HEK293 (cell line): ENCODE measurements around the gene BCL6B.

Experiments used
- SALL2 ChIP-seq: fragments of 450-650 bp; formaldehyde crosslinking; IDR thresholded peaks from 2 replicates; pipeline ENCODE4 v1.5.0; 2017; ENCODE audit warnings: missing biosample characterization, mild to moderate bottlenecking, missing genetic modification characterization, borderline replicate concordance
- ZBTB8A ChIP-seq: fragments of 450-650 bp; formaldehyde crosslinking; IDR thresholded peaks from 2 replicates; pipeline ENCODE4 v1.5.1; 2016; ENCODE audit warnings: missing biosample characterization, missing genetic modification characterization
- ZNF174 ChIP-seq: fragments of 450-650 bp; formaldehyde crosslinking; IDR thresholded peaks from 2 replicates; pipeline ENCODE4 v1.5.0; 2017; ENCODE audit warnings: missing biosample characterization, mild to moderate bottlenecking, missing genetic modification characterization
- TF ChIP-seq, protein P1 (sequence below): fragments of 450-650 bp; formaldehyde crosslinking; IDR thresholded peaks from 2 replicates; pipeline ENCODE4 v1.5.1; 2016; ENCODE audit warnings: missing biosample characterization, missing genetic modification characterization

DNA sequence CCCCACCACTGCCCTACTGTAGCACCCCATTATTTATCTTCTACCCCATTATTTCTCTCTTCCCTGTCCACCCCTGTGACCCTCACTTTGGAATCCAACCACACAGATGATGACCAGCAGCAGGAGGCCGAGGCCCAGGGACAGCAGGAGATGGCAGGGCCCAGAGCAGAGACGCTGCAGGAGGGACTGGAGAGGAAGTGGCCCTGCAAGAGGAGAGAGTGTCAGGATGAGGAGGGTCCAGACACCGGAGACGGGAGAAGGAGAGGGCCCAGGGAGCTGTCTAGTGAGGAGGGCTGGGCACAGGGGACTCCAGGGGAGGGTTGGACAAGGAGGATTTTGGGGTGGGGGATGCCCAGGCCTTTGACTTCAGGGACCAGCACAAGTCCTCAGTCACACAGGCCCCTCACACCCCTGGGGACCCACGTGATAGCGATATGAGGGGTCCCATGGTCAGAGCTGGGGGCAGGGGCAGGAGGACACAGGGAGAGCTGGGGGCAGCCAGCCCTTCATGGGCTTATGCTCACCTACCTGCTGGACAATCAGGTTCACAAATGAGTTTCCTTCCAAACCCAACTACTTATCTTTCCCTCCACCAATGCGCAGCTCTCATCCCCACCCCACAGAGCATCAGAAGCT lies 55.2 kb downstream of the BCL6B start:
- TF ChIP-seq, protein P1, sequence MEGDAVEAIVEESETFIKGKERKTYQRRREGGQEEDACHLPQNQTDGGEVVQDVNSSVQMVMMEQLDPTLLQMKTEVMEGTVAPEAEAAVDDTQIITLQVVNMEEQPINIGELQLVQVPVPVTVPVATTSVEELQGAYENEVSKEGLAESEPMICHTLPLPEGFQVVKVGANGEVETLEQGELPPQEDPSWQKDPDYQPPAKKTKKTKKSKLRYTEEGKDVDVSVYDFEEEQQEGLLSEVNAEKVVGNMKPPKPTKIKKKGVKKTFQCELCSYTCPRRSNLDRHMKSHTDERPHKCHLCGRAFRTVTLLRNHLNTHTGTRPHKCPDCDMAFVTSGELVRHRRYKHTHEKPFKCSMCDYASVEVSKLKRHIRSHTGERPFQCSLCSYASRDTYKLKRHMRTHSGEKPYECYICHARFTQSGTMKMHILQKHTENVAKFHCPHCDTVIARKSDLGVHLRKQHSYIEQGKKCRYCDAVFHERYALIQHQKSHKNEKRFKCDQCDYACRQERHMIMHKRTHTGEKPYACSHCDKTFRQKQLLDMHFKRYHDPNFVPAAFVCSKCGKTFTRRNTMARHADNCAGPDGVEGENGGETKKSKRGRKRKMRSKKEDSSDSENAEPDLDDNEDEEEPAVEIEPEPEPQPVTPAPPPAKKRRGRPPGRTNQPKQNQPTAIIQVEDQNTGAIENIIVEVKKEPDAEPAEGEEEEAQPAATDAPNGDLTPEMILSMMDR, result no peak
- TF ChIP-seq ZNF174 (tag by site-specific recombination), result no peak
- TF ChIP-seq SALL2, result no peak
- TF ChIP-seq ZBTB8A (tag by site-specific recombination), result no peak
